K562 (cell line): ENCODE measurements around the gene MAPK4. TPM values are rescaled to one million over a fixed set of nuclear protein-coding genes. Genes with fewer than 3 reads are reported as not detected.

Source experiments
- ATAC-seq: fragments of 200-7000 bp; cut with Tn5 transposase; 3 replicates; pipeline ENCODE4 v1.9.1; 2020; ENCODE audit warnings: moderate library complexity
- BruUV-seq: library from RNA; stranded (reverse); fragments of 400-500 nt; replicated peaks from 2 replicates; lab custom pipeline; 2021; lab: Mats Ljungman, UMichigan
- CTCF ChIA-PET: fragments of 300-600 bp; formaldehyde crosslinking; extraction: SDS; loops from one replicate; lab custom pipeline; 2021; ENCODE audit warnings: low intra/inter-chr PET ratio; lab: Yijun Ruan, JAX
- POLR2A ChIA-PET: fragments of 300-600, 350-650 bp; sonication (Branson Sonifier 250); formaldehyde crosslinking; extraction: SDS; loops from one replicate; lab custom pipeline; 2021; ENCODE audit warnings: antibody characterized with exemption, inconsistent platforms; lab: Yijun Ruan, JAX
- DNase-seq, 4 experiments: peaks; one replicate each; pipeline versions ENCODE4 v3.0.0 to v3.0.0-alpha.2; 2011 to 2018; ENCODE audit warnings: low spot score in 3 of 4, mixed read lengths in 3 of 4; ENCODE audit errors: extremely low read depth in 1 of 4
- FAIRE-seq: peaks from 2 replicates; lab custom pipeline; 2011; peaks lifted over from hg19 to GRCh38; lab: Jason Lieb, UNC
- H2AFZ ChIP-seq: 2 replicates; pipeline ENCODE4 v1.6.0; 2011; ENCODE audit warnings: low read depth, low read length, control low read depth, inconsistent platforms
- H3K27ac ChIP-seq: fragments of 200-600 bp; 3 replicates; pipeline ENCODE4 v1.8.0; 2011; ENCODE audit warnings: low read depth, mild to moderate bottlenecking, control low read depth, inconsistent platforms, low read length, moderate library complexity, mixed read lengths; ENCODE audit errors: extremely low read depth
- H3K27me3 ChIP-seq, 2 experiments: fragments of 300-600 bp in 1 of 2; 2 replicates in 1 of 2; 3 replicates in 1 of 2; pipeline versions ENCODE4 v1.6.0 to v1.8.0; 2011; ENCODE audit warnings: inconsistent platforms in 2 of 2, low read length in 2 of 2, mild to moderate bottlenecking in 1 of 2, mixed read lengths in 1 of 2, moderate library complexity in 1 of 2; ENCODE audit not compliant: control insufficient read depth in 2 of 2, insufficient read depth in 2 of 2
- H3K36me3 ChIP-seq: fragments of 300-600 bp; 3 replicates; pipeline ENCODE4 v1.8.0; 2011; ENCODE audit warnings: mild to moderate bottlenecking, low read length, inconsistent platforms; ENCODE audit not compliant: control insufficient read depth, insufficient read depth
- H3K4me1 ChIP-seq, 2 experiments: fragments of 200-600 bp in 1 of 2; replicated peaks in 1 of 2; 2 replicates in 1 of 2; 3 replicates in 1 of 2; pipeline versions ENCODE4 v1.5.1 to v1.8.0; 2011; ENCODE audit warnings: inconsistent platforms in 2 of 2, low read length in 2 of 2, mild to moderate bottlenecking in 1 of 2, mixed read lengths in 1 of 2, moderate library complexity in 1 of 2; ENCODE audit not compliant: control insufficient read depth in 2 of 2, insufficient read depth in 2 of 2
- H3K4me2 ChIP-seq: 2 replicates; pipeline ENCODE4 v1.6.1; 2011; ENCODE audit warnings: low read length, control low read depth, inconsistent platforms, mixed read lengths; ENCODE audit not compliant: insufficient read depth
- H3K4me3 ChIP-seq: fragments of 200-600 bp; sonication (generic), shearing (Covaris generic); 2 replicates; pipeline ENCODE4 v1.5.1; 2016; ENCODE audit warnings: control low read depth, inconsistent platforms
- H3K79me2 ChIP-seq: fragments of 200-600 bp; 3 replicates; pipeline ENCODE4 v1.8.0; 2011; ENCODE audit warnings: low read length, inconsistent platforms; ENCODE audit not compliant: control insufficient read depth, insufficient read depth
- H3K9ac ChIP-seq, 2 experiments: 2 replicates each; pipeline versions ENCODE4 v1.6.0 to v1.6.1; 2011; ENCODE audit warnings: low read depth in 2 of 2, low read length in 2 of 2, control low read depth in 1 of 2, inconsistent platforms in 1 of 2, mild to moderate bottlenecking in 1 of 2, mixed read lengths in 1 of 2; ENCODE audit not compliant: insufficient read depth in 1 of 2
- H3K9me1 ChIP-seq: one replicate; pipeline ENCODE4 v1.6.0; 2011; ENCODE audit warnings: inconsistent platforms, mild to moderate bottlenecking, low read length, moderate library complexity; ENCODE audit not compliant: control insufficient read depth, insufficient read depth
- H3K9me3 ChIP-seq: replicated peaks from 2 replicates; pipeline ENCODE4 v1.5.1; 2011; ENCODE audit warnings: low read depth, low read length, inconsistent platforms; ENCODE audit not compliant: control insufficient read depth, insufficient read depth
- H4K20me1 ChIP-seq: replicated peaks from 2 replicates; pipeline ENCODE4 v1.6.1; 2011; ENCODE audit warnings: low read length, inconsistent platforms, mixed read lengths; ENCODE audit not compliant: control insufficient read depth, insufficient read depth
- BCL6 ChIP-seq: fragments of 250-450 bp; sonication (Bioruptor Pico); IDR thresholded peaks from 2 replicates; pipeline ENCODE4 v1.4.0; 2020
- BHLHE40 ChIP-seq: IDR thresholded peaks from 2 replicates; pipeline ENCODE4 v1.6.1; 2011; ENCODE audit warnings: low read length, improper control_type of control experiment
- FOS ChIP-seq: IDR thresholded peaks from 3 replicates; pipeline ENCODE4 v1.6.1; 2011; ENCODE audit not compliant: insufficient read length; ENCODE audit errors: extremely low read depth
- HNRNPL ChIP-seq: fragments of 200-400 bp; formaldehyde crosslinking; IDR thresholded peaks from 2 replicates; pipeline ENCODE4 v1.6.1; 2017; ENCODE audit warnings: low read depth, mild to moderate bottlenecking, low read length
- PCBP1 ChIP-seq: fragments of 200-400 bp; formaldehyde crosslinking; IDR thresholded peaks from 2 replicates; pipeline ENCODE4 v1.6.1; 2018; ENCODE audit warnings: mild to moderate bottlenecking, low read depth, low read length; ENCODE audit not compliant: poor library complexity, severe bottlenecking
- SOX6 ChIP-seq: fragments of 450-650 bp; IDR thresholded peaks from 2 replicates; pipeline ENCODE4 v1.6.1; 2014; ENCODE audit warnings: mild to moderate bottlenecking
- ZNF589 ChIP-seq: fragments of 200-800 bp; sonication (Bioruptor generic); IDR thresholded peaks from 2 replicates; pipeline ENCODE4 v1.6.1; 2016; ENCODE audit warnings: low read depth, missing genetic modification characterization, missing compliant biosample characterization
- WGBS: fragments of 100-300 bp; shearing (Covaris generic); methylation state at CpG from one replicate; pipeline ENCODE4 v1.1.6; 2016; ENCODE audit warnings: low coverage, mixed read lengths; ENCODE audit not compliant: insufficient coverage; ENCODE audit errors: missing lambda C conversion rate; 5-methylcytosine and 5-hydroxymethylcytosine counted together
- in situ Hi-C: fragments of 300-500 bp; cut with MboI; formaldehyde crosslinking; loops from 4 replicates; pipeline ENCODE4 v1.15.0; 2018; ENCODE audit warnings: inconsistent platforms, mixed read lengths
- intact Hi-C: fragments of 100-400 bp; cut with micrococcal nuclease; formaldehyde crosslinking; loops from 2 replicates; pipeline ENCODE4 v1.14.2; 2022
- polyA plus RNA-seq, 8 experiments: library from polyadenylated mRNA; depleted of rRNA in 4 of 8; stranded (reverse) in 5 of 8; unstranded in 3 of 8; fragments of >200 nt; fragmentation: Nextera tagmentation in 2 of 8; fragmentation: Illumina TruSeq in 1 of 8; extraction: Ambion mirVana in 2 of 8; extraction: Trizol in 1 of 8; gene quantifications; 2 replicates each; pipeline versions ENCODE4 v1.2.1 to v1.2.3, GENCODE V29; 2011 to 2014; ENCODE audit warnings: inconsistent platforms in 1 of 8, missing spikeins in 1 of 8
- total RNA-seq, 7 experiments: library from RNA; depleted of rRNA in 6 of 7; stranded (reverse); fragments of >200 nt in 6 of 7; fragmentation: Illumina TruSeq in 2 of 7; extraction: Trizol in 2 of 7; gene quantifications; 2 replicates each; pipeline versions ENCODE4 v1.2.1 to v1.2.3, GENCODE V29; 2011 to 2021; ENCODE audit warnings: low replicate concordance in 1 of 7
- TF ChIP-seq, protein P1 (sequence below): fragments of 250-450 bp; sonication (Bioruptor Pico); IDR thresholded peaks from 2 replicates; pipeline ENCODE4 v1.8.0; 2021; ENCODE audit warnings: borderline replicate concordance, mild to moderate bottlenecking, moderate library complexity; ENCODE audit not compliant: poor library complexity, severe bottlenecking
- TF ChIP-seq, protein P2 (sequence below): IDR thresholded peaks from 2 replicates; pipeline ENCODE4 v1.6.1; 2012; ENCODE audit warnings: low read depth, low read length, improper control_type of control experiment, borderline replicate concordance
- TF ChIP-seq, protein P3 (sequence below): fragments of 450-650 bp; IDR thresholded peaks from 2 replicates; pipeline ENCODE4 v1.6.1; 2018; ENCODE audit not compliant: partially characterized antibody
- TF ChIP-seq, protein P4 (sequence below), 2 experiments: fragments of 250-450 bp in 1 of 2; fragments of 450-650 bp in 1 of 2; sonication (Bioruptor Pico) in 1 of 2; IDR thresholded peaks; 2 replicates each; pipeline versions ENCODE4 v1.6.1 to v1.8.0; 2016 to 2021; ENCODE audit warnings: mild to moderate bottlenecking in 2 of 2, moderate library complexity in 2 of 2, missing compliant biosample characterization in 1 of 2, missing genetic modification characterization in 1 of 2
- TF ChIP-seq, protein P5 (sequence below): fragments of 450-650 bp; IDR thresholded peaks from 2 replicates; pipeline ENCODE4 v1.6.1; 2014; ENCODE audit warnings: low read depth, mild to moderate bottlenecking, moderate library complexity, borderline replicate concordance

MAPK4 gene
- total and polyA plus RNA-seq, 9 of the 15 experiments (the other 6 are each of a cell fraction or from before 2014, with no cell fraction given) = not detected

DNA sequence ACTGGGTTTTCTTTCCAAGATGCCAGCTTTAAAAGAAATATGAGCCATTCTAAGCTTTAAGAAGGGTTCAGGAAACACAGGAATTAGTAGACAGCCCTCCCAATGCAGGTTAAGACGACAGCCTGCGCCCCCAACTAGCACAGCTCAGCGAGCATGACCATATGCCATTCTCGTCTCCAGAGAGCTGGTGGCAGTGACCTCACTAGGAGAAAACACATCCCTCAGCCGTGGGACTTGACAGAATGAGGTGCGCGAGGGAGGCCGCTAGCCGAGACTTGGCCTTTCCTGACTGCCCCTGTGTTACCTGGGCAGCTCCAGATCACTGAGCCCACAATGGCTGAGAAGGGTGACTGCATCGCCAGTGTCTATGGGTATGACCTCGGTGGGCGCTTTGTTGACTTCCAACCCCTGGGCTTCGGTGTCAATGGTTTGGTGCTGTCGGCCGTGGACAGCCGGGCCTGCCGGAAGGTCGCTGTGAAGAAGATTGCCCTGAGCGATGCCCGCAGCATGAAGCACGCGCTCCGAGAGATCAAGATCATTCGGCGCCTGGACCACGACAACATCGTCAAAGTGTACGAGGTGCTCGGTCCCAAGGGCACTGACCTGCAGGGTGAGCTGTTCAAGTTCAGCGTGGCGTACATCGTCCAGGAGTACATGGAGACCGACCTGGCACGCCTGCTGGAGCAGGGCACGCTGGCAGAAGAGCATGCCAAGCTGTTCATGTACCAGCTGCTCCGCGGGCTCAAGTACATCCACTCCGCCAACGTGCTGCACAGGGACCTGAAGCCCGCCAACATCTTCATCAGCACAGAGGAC is 103.9 kb downstream of the MAPK4 start:
- Histone ChIP-seq H3K27ac (no peak overlapping the region), H2AFZ (no peak overlapping the region), H3K9me3 (no peaks in the 10 kb centered on the region; the same call in 1 of the 2 replicates), H3K4me2 (no peak overlapping the region), H3K9me1 (no peaks in the 10 kb centered on the region), H3K27me3 (peaks cover 0 to 9% of the 10 kb centered on the region in 2 experiments; a peak in 2 of 5 replicates), H3K79me2 (no peaks in the 10 kb centered on the region), H3K36me3 (no peaks in the 10 kb centered on the region), H4K20me1 (no peaks in the 10 kb centered on the region), H3K4me1 (no peaks in the 10 kb centered on the region), H3K9ac (no peak overlapping the region), H3K4me3 (no peak overlapping the region)
- intact Hi-C loops (no loop called here), in situ Hi-C loops (no loop called here)
- ATAC-seq (no peak), FAIRE-seq (no peak), DNase-seq (no peak)
- ChIA-PET POLR2A (interaction anchor here (0.7 to 1.3 kb wide), 2 partner anchors 12 to 119 kb away, joined by 3 to 4 read pairs; no protein-coding TSS in a partner anchor), CTCF (no interaction called here)
- no TSS peak for BruUV-seq
- WGBS = 1% methylated on average over 35 of the region's 40 CpGs
- TF ChIP-seq, protein P1, sequence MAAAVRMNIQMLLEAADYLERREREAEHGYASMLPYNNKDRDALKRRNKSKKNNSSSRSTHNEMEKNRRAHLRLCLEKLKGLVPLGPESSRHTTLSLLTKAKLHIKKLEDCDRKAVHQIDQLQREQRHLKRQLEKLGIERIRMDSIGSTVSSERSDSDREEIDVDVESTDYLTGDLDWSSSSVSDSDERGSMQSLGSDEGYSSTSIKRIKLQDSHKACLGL (CRISPR knock-in tag) = no peak
- TF ChIP-seq SOX6 (no peak), BHLHE40 (no peak), PCBP1 (no peak), ZNF589 (CRISPR knock-in tag) (no peak), FOS (no peak), BCL6 (no peak), HNRNPL (no peak)
- TF ChIP-seq, protein P2, sequence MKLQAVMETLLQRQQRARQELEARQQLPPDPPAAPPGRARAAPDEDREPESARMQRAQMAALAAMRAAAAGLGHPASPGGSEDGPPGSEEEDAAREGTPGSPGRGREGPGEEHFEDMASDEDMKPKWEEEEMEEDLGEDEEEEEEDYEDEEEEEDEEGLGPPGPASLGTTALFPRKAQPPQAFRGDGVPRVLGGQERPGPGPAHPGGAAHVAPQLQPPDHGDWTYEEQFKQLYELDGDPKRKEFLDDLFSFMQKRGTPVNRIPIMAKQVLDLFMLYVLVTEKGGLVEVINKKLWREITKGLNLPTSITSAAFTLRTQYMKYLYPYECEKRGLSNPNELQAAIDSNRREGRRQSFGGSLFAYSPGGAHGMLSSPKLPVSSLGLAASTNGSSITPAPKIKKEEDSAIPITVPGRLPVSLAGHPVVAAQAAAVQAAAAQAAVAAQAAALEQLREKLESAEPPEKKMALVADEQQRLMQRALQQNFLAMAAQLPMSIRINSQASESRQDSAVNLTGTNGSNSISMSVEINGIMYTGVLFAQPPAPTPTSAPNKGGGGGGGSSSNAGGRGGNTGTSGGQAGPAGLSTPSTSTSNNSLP = no peak
- TF ChIP-seq, protein P3, sequence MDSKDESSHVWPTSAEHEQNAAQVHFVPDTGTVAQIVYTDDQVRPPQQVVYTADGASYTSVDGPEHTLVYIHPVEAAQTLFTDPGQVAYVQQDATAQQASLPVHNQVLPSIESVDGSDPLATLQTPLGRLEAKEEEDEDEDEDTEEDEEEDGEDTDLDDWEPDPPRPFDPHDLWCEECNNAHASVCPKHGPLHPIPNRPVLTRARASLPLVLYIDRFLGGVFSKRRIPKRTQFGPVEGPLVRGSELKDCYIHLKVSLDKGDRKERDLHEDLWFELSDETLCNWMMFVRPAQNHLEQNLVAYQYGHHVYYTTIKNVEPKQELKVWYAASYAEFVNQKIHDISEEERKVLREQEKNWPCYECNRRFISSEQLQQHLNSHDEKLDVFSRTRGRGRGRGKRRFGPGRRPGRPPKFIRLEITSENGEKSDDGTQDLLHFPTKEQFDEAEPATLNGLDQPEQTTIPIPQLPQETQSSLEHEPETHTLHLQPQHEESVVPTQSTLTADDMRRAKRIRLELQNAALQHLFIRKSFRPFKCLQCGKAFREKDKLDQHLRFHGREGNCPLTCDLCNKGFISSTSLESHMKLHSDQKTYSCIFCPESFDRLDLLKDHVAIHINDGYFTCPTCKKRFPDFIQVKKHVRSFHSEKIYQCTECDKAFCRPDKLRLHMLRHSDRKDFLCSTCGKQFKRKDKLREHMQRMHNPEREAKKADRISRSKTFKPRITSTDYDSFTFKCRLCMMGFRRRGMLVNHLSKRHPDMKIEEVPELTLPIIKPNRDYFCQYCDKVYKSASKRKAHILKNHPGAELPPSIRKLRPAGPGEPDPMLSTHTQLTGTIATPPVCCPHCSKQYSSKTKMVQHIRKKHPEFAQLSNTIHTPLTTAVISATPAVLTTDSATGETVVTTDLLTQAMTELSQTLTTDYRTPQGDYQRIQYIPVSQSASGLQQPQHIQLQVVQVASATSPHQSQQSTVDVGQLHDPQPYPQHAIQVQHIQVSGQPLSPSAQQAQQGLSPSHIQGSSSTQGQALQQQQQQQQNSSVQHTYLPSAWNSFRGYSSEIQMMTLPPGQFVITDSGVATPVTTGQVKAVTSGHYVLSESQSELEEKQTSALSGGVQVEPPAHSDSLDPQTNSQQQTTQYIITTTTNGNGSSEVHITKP = no peak
- TF ChIP-seq, protein P4, sequence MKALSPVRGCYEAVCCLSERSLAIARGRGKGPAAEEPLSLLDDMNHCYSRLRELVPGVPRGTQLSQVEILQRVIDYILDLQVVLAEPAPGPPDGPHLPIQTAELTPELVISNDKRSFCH (CRISPR knock-in tag; IDR thresholded peaks at IDR 0.05) = no peak
- TF ChIP-seq, protein P4 (tag; IDR thresholded peaks at IDR 0.05) = no peak
- TF ChIP-seq, protein P5, sequence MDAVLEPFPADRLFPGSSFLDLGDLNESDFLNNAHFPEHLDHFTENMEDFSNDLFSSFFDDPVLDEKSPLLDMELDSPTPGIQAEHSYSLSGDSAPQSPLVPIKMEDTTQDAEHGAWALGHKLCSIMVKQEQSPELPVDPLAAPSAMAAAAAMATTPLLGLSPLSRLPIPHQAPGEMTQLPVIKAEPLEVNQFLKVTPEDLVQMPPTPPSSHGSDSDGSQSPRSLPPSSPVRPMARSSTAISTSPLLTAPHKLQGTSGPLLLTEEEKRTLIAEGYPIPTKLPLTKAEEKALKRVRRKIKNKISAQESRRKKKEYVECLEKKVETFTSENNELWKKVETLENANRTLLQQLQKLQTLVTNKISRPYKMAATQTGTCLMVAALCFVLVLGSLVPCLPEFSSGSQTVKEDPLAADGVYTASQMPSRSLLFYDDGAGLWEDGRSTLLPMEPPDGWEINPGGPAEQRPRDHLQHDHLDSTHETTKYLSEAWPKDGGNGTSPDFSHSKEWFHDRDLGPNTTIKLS = no peak
